Suprapubic skin (tissue), 4 donors: ENCODE measurements around the gene HMG20A. TPM values are rescaled to one million over a fixed set of nuclear protein-coding genes. Genes with fewer than 3 reads are reported as not detected.

Experiments
- DNase-seq, 2 donors: peaks; one replicate each; pipeline ENCODE4 v3.0.0-alpha.2; 2019; ENCODE audit warnings: low spot score in 2 of 2
- H3K27ac ChIP-seq: fragments of 200-600 bp; sonication (generic); one replicate; pipeline ENCODE4 v1.5.1; 2019
- H3K27me3 ChIP-seq: fragments of 200-600 bp; sonication (generic); one replicate; pipeline ENCODE4 v1.5.1; 2019
- H3K36me3 ChIP-seq: fragments of 200-600 bp; sonication (generic); one replicate; pipeline ENCODE4 v1.5.1; 2019
- H3K4me1 ChIP-seq: fragments of 200-600 bp; sonication (generic); one replicate; pipeline ENCODE4 v1.5.1; 2019
- H3K4me3 ChIP-seq: fragments of 200-600 bp; sonication (generic); one replicate; pipeline ENCODE4 v1.5.1; 2019; ENCODE audit warnings: mild to moderate bottlenecking
- H3K9me3 ChIP-seq: fragments of 200-600 bp; sonication (generic); one replicate; pipeline ENCODE4 v1.5.1; 2019
- CTCF ChIP-seq, 2 donors: fragments of 200-600 bp in 1 of 2; fragments of 450-650 bp in 1 of 2; sonication (generic) in 1 of 2; IDR thresholded peaks; one replicate each; pipeline ENCODE4 v1.5.1; 2016 to 2019; ENCODE audit warnings: antibody characterized with exemption in 2 of 2, mild to moderate bottlenecking in 1 of 2, moderate library complexity in 1 of 2
- EP300 ChIP-seq: sonication (generic); formaldehyde crosslinking; IDR thresholded peaks from one replicate; pipeline ENCODE4 v1.6.1; 2017; ENCODE audit warnings: antibody characterized with exemption
- POLR2A ChIP-seq, 2 donors: fragments of 450-650 bp; IDR thresholded peaks; one replicate each; pipeline ENCODE4 v1.6.1; 2017; ENCODE audit warnings: antibody characterized with exemption in 2 of 2, mild to moderate bottlenecking in 2 of 2, moderate library complexity in 2 of 2
- POLR2AphosphoS5 ChIP-seq, 3 donors: sonication (generic); formaldehyde crosslinking; IDR thresholded peaks; one replicate each; pipeline ENCODE4 v1.6.1; 2017; ENCODE audit warnings: antibody characterized with exemption in 3 of 3
- WGBS: methylation state at CpG from one replicate; pipeline ENCODE4 v1.1.5; 2018; 5-methylcytosine and 5-hydroxymethylcytosine counted together
- total RNA-seq, 4 donors: library from RNA; depleted of rRNA; stranded (reverse); fragments of >200 nt; gene quantifications; one replicate each; pipeline ENCODE4 v1.1.0, GENCODE V29; 2016

The HMG20A gene
- total RNA-seq, 4 donors from 2014 or later = 21.3 to 35.6 (median 23.5) TPM

GRCh38 chr15:77497110-77497737 lies 76.5 kb downstream of the HMG20A start:
- peaks cover 55% of the 10 kb centered on the region for H3K4me1 ChIP-seq
- no peaks in the 10 kb centered on the region for H3K9me3 ChIP-seq
- no peaks in the 10 kb centered on the region for H3K36me3 ChIP-seq
- no peak for TF ChIP-seq CTCF (IDR thresholded peaks at IDR 0.05)
- TF ChIP-seq POLR2A (IDR thresholded peaks at IDR 0.05) = no peak
- no peak for TF ChIP-seq POLR2AphosphoS5 (IDR thresholded peaks at IDR 0.05)
- no peak for TF ChIP-seq EP300
- WGBS = 3% methylated on average over 7 of the region's 7 CpGs
- H3K27ac ChIP-seq = peak overlapping the region; percentile 61
- peak in 1 of 2 donors; percentile 74 for DNase-seq
- H3K4me3 ChIP-seq = no peak overlapping the region
- no peaks in the 10 kb centered on the region for H3K27me3 ChIP-seq

- 7% methylated on average over 6 of the region's 6 CpGs for WGBS
- H3K27ac ChIP-seq = peak overlapping the region; percentile 61
These were observed 77.3 kb downstream of the HMG20A start for GRCh38 chr15:77497942-77498361.

GRCh38 chr15:77499087-77499760 lies 78.5 kb downstream of the HMG20A start:
- Histone ChIP-seq H3K27ac (no peak overlapping the region), H3K4me3 (no peak overlapping the region), H3K36me3 (no peaks in the 10 kb centered on the region), H3K27me3 (no peaks in the 10 kb centered on the region), H3K4me1 (peaks cover 50% of the 10 kb centered on the region), H3K9me3 (no peaks in the 10 kb centered on the region)
- 76% methylated on average over 4 of the region's 4 CpGs for WGBS
- no peak for DNase-seq
- TF ChIP-seq POLR2A (IDR thresholded peaks at IDR 0.05) = no peak
- no peak for TF ChIP-seq POLR2AphosphoS5 (IDR thresholded peaks at IDR 0.05)
- TF ChIP-seq CTCF (IDR thresholded peaks at IDR 0.05) = no peak
- no peak for TF ChIP-seq EP300

More at GRCh38 chr15:77497942-77498361, 77.3 kb downstream of the HMG20A start:
- Histone ChIP-seq H3K27me3 (no peaks in the 10 kb centered on the region), H3K36me3 (no peaks in the 10 kb centered on the region), H3K4me1 (peaks cover 55% of the 10 kb centered on the region), H3K9me3 (no peaks in the 10 kb centered on the region), H3K4me3 (no peak overlapping the region)
- DNase-seq = no peak
- TF ChIP-seq EP300 (no peak), POLR2A (IDR thresholded peaks at IDR 0.05) (no peak), POLR2AphosphoS5 (IDR thresholded peaks at IDR 0.05) (no peak), CTCF (IDR thresholded peaks at IDR 0.05) (no peak)

- Histone ChIP-seq H3K9me3 (no peaks in the 10 kb centered on the region), H3K27ac (no peak overlapping the region), H3K4me3 (no peak overlapping the region), H3K4me1 (peaks cover 42% of the 10 kb centered on the region), H3K27me3 (no peaks in the 10 kb centered on the region), H3K36me3 (no peaks in the 10 kb centered on the region)
- DNase-seq = no peak
- TF ChIP-seq EP300 (no peak), POLR2A (IDR thresholded peaks at IDR 0.05) (no peak), POLR2AphosphoS5 (IDR thresholded peaks at IDR 0.05) (no peak), CTCF (IDR thresholded peaks at IDR 0.05) (no peak)
- 67% methylated on average over 2 of the region's 2 CpGs for WGBS
These were observed 80.3 kb downstream of the HMG20A start for GRCh38 chr15:77500989-77501388.

- Histone ChIP-seq H3K36me3 (no peaks in the 10 kb centered on the region), H3K9me3 (no peaks in the 10 kb centered on the region), H3K27me3 (no peaks in the 10 kb centered on the region), H3K27ac (no peak overlapping the region), H3K4me1 (peaks cover 42% of the 10 kb centered on the region), H3K4me3 (no peak overlapping the region)
- DNase-seq = no peak
- 93% methylated on average over 7 of the region's 7 CpGs for WGBS
- TF ChIP-seq CTCF (IDR thresholded peaks at IDR 0.05) (no peak), EP300 (no peak), POLR2AphosphoS5 (IDR thresholded peaks at IDR 0.05) (no peak), POLR2A (IDR thresholded peaks at IDR 0.05) (no peak)
These were observed 81.8 kb downstream of the HMG20A start for GRCh38 chr15:77502379-77503095.
